Gastroesophageal sphincter (tissue), 2 donors: ENCODE measurements around the gene STAT4.

Source experiments
- POLR2A ChIP-seq, 2 donors: fragments of 450-650 bp; IDR thresholded peaks; one replicate each; pipeline ENCODE4 v1.6.1; 2017; ENCODE audit warnings: antibody characterized with exemption in 2 of 2, mild to moderate bottlenecking in 2 of 2, moderate library complexity in 1 of 2
- POLR2AphosphoS5 ChIP-seq: sonication (generic); formaldehyde crosslinking; IDR thresholded peaks from one replicate; pipeline ENCODE4 v1.6.1; 2017; ENCODE audit warnings: antibody characterized with exemption

DNA sequence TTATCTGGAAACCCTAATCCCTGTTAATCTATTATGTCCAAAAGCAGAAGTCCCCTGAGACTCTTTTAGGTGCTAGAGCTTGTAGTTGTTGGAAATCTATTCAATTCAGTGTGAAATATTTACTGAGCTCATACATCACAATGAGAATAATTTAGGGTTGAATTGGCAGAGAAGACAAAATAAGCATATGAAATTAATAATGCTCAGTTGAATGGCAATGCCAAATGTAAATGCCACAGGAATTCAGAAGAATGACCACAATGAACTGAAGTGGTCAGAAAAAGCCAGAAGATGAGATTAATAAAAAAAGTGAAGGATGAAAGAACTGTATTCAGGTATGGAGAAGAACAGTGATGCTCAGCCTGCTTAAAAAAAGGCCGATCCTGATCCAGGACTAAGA is 8.0 kb upstream of the STAT4 start:
- no peak for TF ChIP-seq POLR2AphosphoS5
- no peak for TF ChIP-seq POLR2A (IDR thresholded peaks at IDR 0.05)
